Activated CD8-positive, alpha-beta memory T cell treated with anti-CD3 and anti-CD28 coated beads, Interleukin-2, amount 10 ng/mL, durations not matched to agents 7 days and 5 days (primary cell): Measurements from ENCODE around the gene FCN3. TPM values are rescaled to one million over a fixed set of nuclear protein-coding genes. Genes with fewer than 3 reads are reported as not detected.

ENCODE experiments used
- ATAC-seq: fragments of 150-1000 bp; cut with Tn5 transposase; one replicate; pipeline ENCODE4 v1.10.0; 2021; ENCODE audit warnings: moderate library complexity
- CTCF ChIA-PET: fragments of 350-600 bp; sonication (Branson Sonifier 250); formaldehyde crosslinking; loops from one replicate; lab custom pipeline; 2021; ENCODE audit warnings: antibody characterized with exemption; lab: Charles Lee
- DNase-seq: peaks from one replicate; pipeline ENCODE4 v3.0.0-alpha.2; 2020
- H3K27ac Mint-ChIP-seq: one replicate; pipeline ENCODE4 v1.8.0; 2021; ENCODE audit warnings: mild to moderate bottlenecking, mixed read lengths
- H3K27me3 Mint-ChIP-seq: one replicate; pipeline ENCODE4 v1.8.0; 2021; ENCODE audit warnings: mixed read lengths
- H3K36me3 Mint-ChIP-seq: one replicate; pipeline ENCODE4 v1.8.0; 2021; ENCODE audit warnings: mild to moderate bottlenecking, mixed read lengths
- H3K4me1 Mint-ChIP-seq: one replicate; pipeline ENCODE4 v1.8.0; 2021; ENCODE audit warnings: mixed read lengths
- H3K4me3 Mint-ChIP-seq: one replicate; pipeline ENCODE4 v1.8.0; 2021; ENCODE audit warnings: mild to moderate bottlenecking, moderate library complexity, mixed read lengths
- H3K9me3 Mint-ChIP-seq: one replicate; pipeline ENCODE4 v1.8.0; 2022; ENCODE audit warnings: low read depth, mixed read lengths
- total RNA-seq, 2 experiments: library from RNA; stranded (reverse); gene quantifications; one replicate each; pipeline ENCODE4 v1.2.3, GENCODE V29; 2021

FCN3 gene
- total RNA-seq, 2 experiments from 2014 or later = not detected

DNA sequence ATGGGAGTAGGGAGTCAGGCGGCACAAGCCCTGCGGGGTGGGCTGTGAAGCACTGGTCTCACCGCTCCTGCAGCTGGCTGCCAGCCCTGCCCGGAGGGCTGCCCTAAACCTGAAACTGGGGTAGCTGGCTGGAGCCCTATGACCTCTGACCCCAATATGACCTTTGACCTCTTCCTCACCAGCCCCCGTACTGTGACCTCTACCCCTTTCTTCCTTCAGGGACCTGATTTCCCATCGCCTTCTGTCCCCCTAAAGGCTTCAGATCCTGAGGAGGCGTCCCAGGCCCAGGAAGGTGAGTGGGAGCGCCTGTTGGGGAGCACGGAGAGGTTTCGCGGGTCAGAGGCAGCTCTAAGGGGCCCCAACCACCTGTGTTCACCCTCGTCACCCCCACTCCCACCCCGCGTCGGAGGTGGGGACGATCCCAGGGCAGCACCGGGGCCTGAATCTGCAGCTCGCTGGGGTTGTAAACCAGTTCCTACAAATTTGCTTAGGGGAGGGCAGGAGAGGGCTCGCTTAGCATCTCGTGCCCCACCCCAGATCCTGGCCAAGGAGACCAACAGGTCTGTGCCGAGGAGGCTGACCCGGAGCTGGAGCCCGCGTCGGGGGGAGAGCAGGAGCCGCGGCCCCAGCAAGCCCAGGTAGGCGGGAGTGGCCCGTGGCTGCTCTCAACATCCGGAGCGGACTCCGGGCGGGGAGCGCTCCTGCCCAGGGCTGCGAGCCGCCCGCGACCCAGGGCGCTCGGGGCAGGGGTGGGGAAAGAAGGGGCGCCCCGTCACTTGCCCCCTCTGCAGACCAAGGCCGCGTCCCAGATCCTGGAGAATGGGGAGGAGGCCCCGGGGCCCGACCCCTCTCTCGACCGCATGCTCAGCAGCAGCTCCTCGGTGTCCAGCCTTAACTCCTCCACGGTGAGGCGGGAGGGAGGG is 25.5 kb downstream of the FCN3 start:
- H3K4me1 Mint-ChIP-seq = peaks cover 9% of the 10 kb centered on the region
- H3K9me3 Mint-ChIP-seq = no peaks in the 10 kb centered on the region
- peaks cover 7% of the 10 kb centered on the region for H3K36me3 Mint-ChIP-seq
- DNase-seq (no peak), ATAC-seq (peak; percentile 73)
- peak overlapping the region; percentile 46 for H3K4me3 Mint-ChIP-seq
- H3K27me3 Mint-ChIP-seq = no peaks in the 10 kb centered on the region
- CTCF ChIA-PET = interaction anchor here (0.7 to 2.3 kb wide), 4 partner anchors 8 to 638 kb away, joined by 3 to 11 read pairs (median 7); no protein-coding TSS in a partner anchor
- H3K27ac Mint-ChIP-seq = no peak overlapping the region

- H3K4me1 Mint-ChIP-seq = peaks cover 25% of the 10 kb centered on the region
- H3K4me3 Mint-ChIP-seq = no peak overlapping the region
- CTCF ChIA-PET = interaction anchor here (1.1 to 7.2 kb wide), 5 partner anchors 10 to 47 kb away, joined by 3 to 136 read pairs (median 12); partner anchors contain the start of gene MAP3K6
- no peak for ATAC-seq
- no peaks in the 10 kb centered on the region for H3K9me3 Mint-ChIP-seq
- H3K27me3 Mint-ChIP-seq = no peaks in the 10 kb centered on the region
- H3K27ac Mint-ChIP-seq = no peak overlapping the region
- DNase-seq = no peak
- H3K36me3 Mint-ChIP-seq = peaks cover 10% of the 10 kb centered on the region
Observed at GRCh38 chr1:27346991-27347624, 27.5 kb downstream of the FCN3 start.

DNA sequence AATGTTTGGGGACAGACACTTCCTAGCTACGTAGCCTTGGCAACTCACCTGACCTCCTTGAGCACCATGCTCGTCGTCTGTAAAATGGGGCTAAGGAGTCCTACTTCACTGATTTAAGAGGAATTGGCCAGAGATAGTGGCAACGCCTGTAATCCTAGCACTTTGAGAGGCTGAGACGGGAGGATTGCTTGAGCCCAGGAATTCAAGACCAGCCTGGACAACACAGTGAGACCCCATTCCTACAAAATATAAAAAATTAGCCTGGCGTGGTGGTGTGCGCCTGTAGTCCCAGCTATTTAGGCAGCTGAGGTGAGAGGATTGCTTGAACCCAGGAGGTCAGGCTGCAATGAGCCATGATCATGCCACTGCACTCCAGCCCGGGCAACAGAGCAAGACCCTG is 28.3 kb downstream of the FCN3 start:
- peaks cover 30% of the 10 kb centered on the region for H3K4me1 Mint-ChIP-seq
- ATAC-seq = no peak
- no peak overlapping the region for H3K4me3 Mint-ChIP-seq
- H3K27ac Mint-ChIP-seq = no peak overlapping the region
- no peaks in the 10 kb centered on the region for H3K9me3 Mint-ChIP-seq
- H3K36me3 Mint-ChIP-seq = peaks cover 10% of the 10 kb centered on the region
- no peaks in the 10 kb centered on the region for H3K27me3 Mint-ChIP-seq
- CTCF ChIA-PET = interaction anchor here (1.1 to 7.2 kb wide), 5 partner anchors 10 to 47 kb away, joined by 3 to 136 read pairs (median 12); partner anchors contain the start of gene MAP3K6
- no peak for DNase-seq

- ATAC-seq = no peak
- H3K4me3 Mint-ChIP-seq = no peak overlapping the region
- H3K27ac Mint-ChIP-seq = no peak overlapping the region
- H3K9me3 Mint-ChIP-seq = no peaks in the 10 kb centered on the region
- no peaks in the 10 kb centered on the region for H3K27me3 Mint-ChIP-seq
- H3K36me3 Mint-ChIP-seq = peaks cover 10% of the 10 kb centered on the region
- CTCF ChIA-PET = interaction anchor here (1.6 to 7.2 kb wide), 5 partner anchors 12 to 41 kb away, joined by 4 to 136 read pairs (median 12); partner anchors contain the start of gene MAP3K6
- no peak for DNase-seq
- peaks cover 37% of the 10 kb centered on the region for H3K4me1 Mint-ChIP-seq
Observed at GRCh38 chr1:27345272-27345671, 29.4 kb downstream of the FCN3 start.

GRCh38 chr1:27343639-27344025 is 31.0 kb downstream of the FCN3 start:
- H3K4me3 Mint-ChIP-seq = peak overlapping the region; percentile 86
- peaks cover 10% of the 10 kb centered on the region for H3K36me3 Mint-ChIP-seq
- CTCF ChIA-PET = interaction anchor here (1.0 to 7.2 kb wide), 8 partner anchors 11 to 48 kb away, joined by 3 to 136 read pairs (median 4); partner anchors contain the start of gene GPR3
- no peak for ATAC-seq
- H3K9me3 Mint-ChIP-seq = no peaks in the 10 kb centered on the region
- no peaks in the 10 kb centered on the region for H3K27me3 Mint-ChIP-seq
- H3K4me1 Mint-ChIP-seq = peaks cover 34% of the 10 kb centered on the region
- DNase-seq = no peak
- peak overlapping the region; percentile 84 for H3K27ac Mint-ChIP-seq

DNA sequence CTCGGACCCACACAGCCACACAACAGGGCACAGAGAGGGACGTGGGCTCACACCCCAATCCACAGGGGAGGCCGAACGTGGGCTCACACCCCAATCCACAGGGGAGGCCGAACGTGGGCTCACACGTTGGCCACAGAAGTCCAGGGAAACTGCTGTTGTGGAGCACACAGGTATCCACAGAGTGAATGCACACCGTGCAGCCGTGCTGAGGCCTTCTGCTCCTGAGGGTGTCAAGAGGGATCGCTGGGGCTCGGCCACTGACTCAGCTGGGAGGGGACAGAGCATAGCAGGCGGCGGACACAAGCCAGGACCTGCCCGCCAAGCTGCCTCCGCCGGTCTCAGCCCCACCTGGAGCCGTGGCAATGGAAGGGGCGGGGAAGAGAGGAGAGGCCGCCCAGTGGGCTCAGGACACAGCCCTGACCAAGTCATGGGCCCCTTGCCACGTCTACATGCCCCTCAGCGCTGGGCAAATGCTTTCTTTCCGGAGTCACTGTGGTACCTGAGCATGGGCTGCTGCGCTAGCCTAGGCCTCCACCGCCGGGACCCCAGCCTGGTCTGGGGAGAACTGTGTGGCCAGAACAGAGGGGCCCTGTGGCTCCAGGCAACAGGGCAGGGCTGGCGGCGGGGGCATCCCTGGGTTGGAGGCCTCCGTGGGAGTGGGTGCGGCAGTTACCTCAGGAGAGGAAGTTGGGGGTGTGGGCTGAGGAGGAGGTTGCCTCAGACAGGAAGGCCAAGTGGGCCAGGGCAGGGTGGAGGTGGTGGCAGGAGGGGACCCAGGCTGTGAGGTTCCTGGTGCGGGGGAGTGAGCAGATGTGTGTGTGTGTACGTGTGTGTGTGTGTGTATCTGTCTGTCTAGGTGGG is 31.6 kb downstream of the FCN3 start:
- H3K4me1 Mint-ChIP-seq = peaks cover 34% of the 10 kb centered on the region
- ATAC-seq = peak; percentile 69
- H3K36me3 Mint-ChIP-seq = peaks cover 10% of the 10 kb centered on the region
- CTCF ChIA-PET = interaction anchor here (0.8 to 7.2 kb wide), 11 partner anchors 10 to 52 kb away, joined by 3 to 136 read pairs (median 10); partner anchors contain the start of genes GPR3 and MAP3K6
- peak overlapping the region; percentile 84 for H3K27ac Mint-ChIP-seq
- peak; percentile 88 for DNase-seq
- no peaks in the 10 kb centered on the region for H3K9me3 Mint-ChIP-seq
- H3K4me3 Mint-ChIP-seq = peak overlapping the region; percentile 86
- H3K27me3 Mint-ChIP-seq = no peaks in the 10 kb centered on the region

GRCh38 chr1:27342391-27342777 is 32.2 kb downstream of the FCN3 start:
- Mint-ChIP-seq H3K4me3 (peak overlapping the region; percentile 86), H3K27ac (peak overlapping the region; percentile 84), H3K36me3 (peaks cover 10% of the 10 kb centered on the region), H3K9me3 (no peaks in the 10 kb centered on the region), H3K27me3 (no peaks in the 10 kb centered on the region), H3K4me1 (peaks cover 34% of the 10 kb centered on the region)
- CTCF ChIA-PET = interaction anchor here (0.8 to 7.2 kb wide), 10 partner anchors 10 to 265 kb away, joined by 3 to 136 read pairs (median 8); partner anchors contain the start of genes GPR3 and MAP3K6
- ATAC-seq (peak; percentile 46), DNase-seq (peak; percentile 69)

GRCh38 chr1:27341525-27342252 is 32.9 kb downstream of the FCN3 start, which contains the start of gene SYTL1:
Gene SYTL1 (plus strand): TSS chr1:27342022. CDS start chr1:27345335, 3,313 bp downstream.
- H3K36me3 Mint-ChIP-seq = peaks cover 10% of the 10 kb centered on the region
- H3K27me3 Mint-ChIP-seq = no peaks in the 10 kb centered on the region
- no peaks in the 10 kb centered on the region for H3K9me3 Mint-ChIP-seq
- CTCF ChIA-PET = interaction anchor here (1.1 to 7.2 kb wide), 11 partner anchors 9 to 265 kb away, joined by 3 to 136 read pairs (median 7); partner anchors contain the start of genes GPR3 and MAP3K6
- H3K4me1 Mint-ChIP-seq = peaks cover 34% of the 10 kb centered on the region
- peak; percentile 86 for DNase-seq
- peak within 1 kb of the TSS; percentile 84 for H3K27ac Mint-ChIP-seq
- H3K4me3 Mint-ChIP-seq = peak within 1 kb of the TSS; percentile 86
- ATAC-seq = peak; percentile 77

GRCh38 chr1:27339213-27339612 is 35.4 kb downstream of the FCN3 start:
- H3K27me3 Mint-ChIP-seq = no peaks in the 10 kb centered on the region
- peaks cover 30% of the 10 kb centered on the region for H3K4me1 Mint-ChIP-seq
- CTCF ChIA-PET = interaction anchor here (1.1 to 1.7 kb wide), 2 partner anchors 18 to 52 kb away, joined by 3 read pairs; no protein-coding TSS in a partner anchor
- H3K27ac Mint-ChIP-seq = peak overlapping the region; percentile 47
- DNase-seq (no peak), ATAC-seq (no peak)
- H3K36me3 Mint-ChIP-seq = peaks cover 8% of the 10 kb centered on the region
- no peaks in the 10 kb centered on the region for H3K9me3 Mint-ChIP-seq
- H3K4me3 Mint-ChIP-seq = no peak overlapping the region

- ATAC-seq = no peak
- no peaks in the 10 kb centered on the region for H3K9me3 Mint-ChIP-seq
- no peak overlapping the region for H3K4me3 Mint-ChIP-seq
- CTCF ChIA-PET = interaction anchor here (1.7 kb wide), 1 partner anchor 53 kb away, joined by 3 read pairs; no protein-coding TSS in a partner anchor
- no peak overlapping the region for H3K27ac Mint-ChIP-seq
- H3K27me3 Mint-ChIP-seq = no peaks in the 10 kb centered on the region
- H3K4me1 Mint-ChIP-seq = peaks cover 26% of the 10 kb centered on the region
- H3K36me3 Mint-ChIP-seq = peaks cover 11% of the 10 kb centered on the region
- DNase-seq = no peak
Observed at GRCh38 chr1:27338751-27339150, 35.9 kb downstream of the FCN3 start.

DNA sequence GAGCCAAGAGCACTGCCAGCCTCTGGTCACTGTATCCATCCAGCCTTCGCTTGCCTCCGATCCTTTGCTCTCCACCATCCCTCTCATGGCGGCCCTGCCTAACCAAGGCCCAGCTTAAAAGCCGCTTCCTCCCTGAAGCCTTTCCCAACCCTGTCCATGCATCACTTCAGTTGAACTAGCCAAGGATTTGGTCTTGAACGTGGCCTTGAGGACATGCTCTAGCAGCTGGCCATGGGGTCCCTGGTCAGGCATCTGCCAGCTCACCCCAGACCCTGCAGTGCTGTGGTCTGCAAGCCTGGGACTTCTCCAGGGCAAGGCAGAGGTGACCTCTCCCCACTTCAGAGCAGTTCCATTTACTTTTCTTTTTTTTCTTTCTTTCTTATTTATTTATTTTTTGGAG is 37.9 kb downstream of the FCN3 start:
- Mint-ChIP-seq H3K4me3 (no peak overlapping the region), H3K9me3 (no peaks in the 10 kb centered on the region), H3K36me3 (peaks cover 8% of the 10 kb centered on the region), H3K27me3 (no peaks in the 10 kb centered on the region), H3K4me1 (peaks cover 21% of the 10 kb centered on the region), H3K27ac (no peak overlapping the region)
- ATAC-seq (no peak), DNase-seq (no peak)
- CTCF ChIA-PET = interaction anchor here (0.6 to 1.4 kb wide), 4 partner anchors 19 to 293 kb away, joined by 3 read pairs; no protein-coding TSS in a partner anchor
